ENCODE results near the gene MAP3K20.
A peak's percentile ranks its signal among the peaks of the same experiment; 100 is the strongest.
"Not testable (repeated sequence)": the region's sequence is repeated elsewhere in the genome, so short reads cannot be mapped to it uniquely, and the experiment has no call there.

Gene MAP3K20

DNA sequence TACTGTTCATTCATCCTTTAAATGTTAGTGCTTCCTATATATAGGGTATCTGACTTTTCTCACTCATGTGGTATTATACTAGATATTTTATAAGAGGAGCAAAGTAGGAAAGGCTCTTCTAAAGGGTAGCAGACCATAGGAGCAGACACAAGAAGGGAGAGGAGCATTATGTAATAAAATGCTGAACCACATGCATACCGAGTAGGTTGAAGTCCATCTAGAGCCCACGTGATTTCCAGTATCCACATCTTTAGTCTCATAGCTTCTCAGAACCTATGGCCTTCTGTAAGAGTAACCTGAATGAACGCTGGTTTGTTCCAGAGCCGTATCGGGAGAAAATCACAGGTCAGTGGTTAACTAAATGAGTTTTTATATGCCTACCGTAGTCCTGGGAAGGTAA, 85.9 kb downstream of the MAP3K20 start:
- DNase-seq (ENCODE audit: low spot score) = no peak

DNA sequence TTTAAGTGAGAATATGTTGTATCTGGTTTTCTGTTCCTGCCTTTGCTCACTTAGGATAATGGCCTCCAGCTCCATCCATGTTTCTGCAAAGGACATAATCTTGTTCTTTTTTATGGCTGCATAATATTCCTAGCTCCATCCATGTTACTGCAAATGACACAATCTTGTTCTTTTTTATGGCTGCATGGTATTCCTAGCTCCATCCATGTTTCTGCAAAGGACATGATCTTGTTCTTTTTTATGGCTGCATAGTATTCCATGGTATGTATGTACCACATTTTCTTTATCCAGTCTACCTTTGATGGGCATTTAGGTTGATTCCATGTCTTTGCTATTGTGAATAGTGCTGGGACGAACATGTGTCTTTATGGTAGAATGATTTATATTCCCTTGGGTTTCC, 87.7 kb downstream of the MAP3K20 start:
- DNase-seq (ENCODE audit: low spot score) = not testable (repeated sequence)

DNA sequence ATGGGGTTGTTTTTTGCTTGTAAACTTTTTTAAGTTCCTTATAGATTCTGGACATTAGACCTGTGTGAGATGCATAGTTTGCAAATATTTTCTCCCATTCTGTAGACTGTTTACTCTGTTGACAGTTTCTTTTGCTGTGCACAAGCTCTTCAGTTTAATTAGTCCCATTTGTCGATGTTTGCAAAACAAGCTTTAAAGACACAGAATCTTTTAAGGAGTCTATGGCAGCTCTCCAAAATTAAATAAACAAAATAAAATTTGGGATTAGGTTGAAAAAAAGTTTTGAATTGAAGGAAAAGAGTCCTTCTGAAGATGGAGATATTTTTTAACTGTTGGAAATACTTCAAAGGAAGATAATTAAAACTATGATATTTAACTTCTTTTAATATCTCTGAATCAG, 88.8 kb downstream of the MAP3K20 start:
- DNase-seq (ENCODE audit: low spot score) = no peak

DNA sequence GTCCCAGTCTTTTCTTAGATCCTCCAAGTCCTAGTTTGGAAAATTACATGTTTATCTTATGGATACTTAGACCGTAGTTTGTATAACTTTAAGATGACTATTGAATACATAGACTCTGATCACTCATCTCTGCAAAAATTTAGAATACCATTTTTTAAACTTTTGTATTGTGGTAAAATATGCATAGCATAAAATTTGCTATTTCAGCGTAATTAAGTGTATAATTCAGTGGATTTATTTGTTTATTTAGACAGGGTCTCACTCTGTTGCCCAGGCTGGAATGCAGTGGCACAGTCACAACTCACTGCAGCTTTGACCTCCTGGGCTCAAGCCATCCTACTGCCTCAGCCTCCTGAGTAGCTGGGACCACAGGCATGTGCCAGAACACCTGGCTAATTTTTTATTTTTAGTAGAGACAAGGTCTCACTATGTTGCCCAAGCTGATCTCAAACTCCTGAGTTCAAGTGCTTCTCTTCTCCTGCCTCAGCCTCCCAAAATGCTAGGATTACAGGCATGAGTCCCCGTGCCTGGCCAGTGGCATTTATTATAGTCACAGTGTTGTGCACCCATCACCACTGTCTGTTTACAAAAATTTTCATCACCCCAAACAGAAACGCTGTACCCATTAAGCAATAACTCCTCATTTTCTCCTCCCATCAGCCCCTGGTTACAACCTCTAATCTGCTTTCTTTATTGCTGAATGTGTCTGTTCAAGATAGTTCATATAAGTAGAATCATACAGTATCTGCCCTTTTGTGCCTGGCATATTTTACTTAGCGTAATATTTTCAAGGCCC, 90.0 kb downstream of the MAP3K20 start:
- DNase-seq (ENCODE audit: low spot score) = no peak

DNA sequence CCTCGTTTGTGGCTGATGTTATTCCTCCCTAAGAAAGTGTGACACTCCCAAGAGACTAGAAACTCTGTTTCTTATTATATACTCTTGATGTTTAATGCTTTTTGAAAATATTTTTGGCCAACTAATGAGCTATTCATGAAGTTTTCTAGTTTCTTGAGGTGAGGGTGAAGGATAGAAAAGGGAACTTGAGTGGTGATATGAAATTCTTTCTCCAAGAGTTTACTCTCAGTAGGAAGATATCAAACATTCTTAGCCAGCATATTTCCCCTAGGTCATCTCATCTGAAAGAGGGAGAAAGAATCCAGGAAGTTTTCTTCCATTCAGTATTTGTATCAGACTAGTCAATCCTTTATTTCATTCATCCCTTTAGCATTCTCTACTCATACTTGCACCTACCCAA, 95.7 kb downstream of the MAP3K20 start:
- DNase-seq (ENCODE audit: low spot score) = no peak

DNA sequence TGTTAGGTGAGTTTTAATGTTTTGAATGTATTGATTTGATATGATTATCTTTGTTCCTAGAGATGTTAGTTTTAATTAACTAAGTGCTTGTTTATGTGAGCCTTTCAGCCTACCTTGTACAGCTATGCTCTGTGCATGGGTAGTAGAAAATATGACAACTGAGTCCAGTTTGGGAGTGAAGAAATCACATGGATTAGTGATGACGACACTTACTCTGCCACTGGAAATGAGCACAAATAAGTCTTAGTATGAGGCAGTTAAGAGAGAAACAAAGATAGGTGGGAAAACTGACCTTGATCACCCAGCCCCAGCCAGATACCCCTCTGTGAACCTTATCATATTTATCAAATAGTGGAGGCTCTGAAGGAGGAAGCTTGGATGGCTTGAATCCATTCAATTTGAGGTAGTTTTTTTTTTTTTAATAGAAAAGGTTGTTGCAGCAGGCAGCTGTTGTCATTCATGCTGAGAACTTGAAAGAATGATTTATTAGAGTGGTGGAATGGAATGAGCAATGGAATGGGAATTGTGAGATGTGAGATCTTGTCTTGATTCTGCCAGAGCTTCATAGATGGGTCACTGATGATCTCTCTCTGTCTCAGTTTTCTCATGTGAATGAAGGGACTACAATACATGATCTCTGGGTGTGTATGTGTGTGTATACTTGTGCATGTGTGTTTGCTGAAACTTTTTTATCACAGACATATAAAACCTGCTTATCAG, 96.4 kb downstream of the MAP3K20 start:
- DNase-seq (ENCODE audit: low spot score) = no peak

DNA sequence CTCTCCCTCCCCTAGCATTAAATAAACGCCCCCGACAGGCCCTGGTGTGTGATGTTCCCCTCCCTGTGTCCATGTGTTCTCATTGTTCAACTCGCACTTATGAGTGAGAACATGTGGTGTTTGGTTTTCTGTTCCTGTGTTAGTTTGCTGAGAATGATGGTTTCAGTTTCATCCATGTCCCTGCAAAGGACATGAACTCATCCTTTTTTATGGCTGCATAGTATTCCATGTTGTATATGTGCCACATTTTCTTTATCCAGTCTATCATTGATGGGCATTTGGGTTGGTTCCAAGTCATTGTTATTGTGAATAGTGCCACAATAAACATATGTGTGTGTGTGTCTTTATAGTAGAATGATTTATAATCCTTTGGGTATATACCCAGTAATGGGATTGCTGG, 98.7 kb downstream of the MAP3K20 start:
- DNase-seq (ENCODE audit: low spot score) = not testable (repeated sequence)

DNA sequence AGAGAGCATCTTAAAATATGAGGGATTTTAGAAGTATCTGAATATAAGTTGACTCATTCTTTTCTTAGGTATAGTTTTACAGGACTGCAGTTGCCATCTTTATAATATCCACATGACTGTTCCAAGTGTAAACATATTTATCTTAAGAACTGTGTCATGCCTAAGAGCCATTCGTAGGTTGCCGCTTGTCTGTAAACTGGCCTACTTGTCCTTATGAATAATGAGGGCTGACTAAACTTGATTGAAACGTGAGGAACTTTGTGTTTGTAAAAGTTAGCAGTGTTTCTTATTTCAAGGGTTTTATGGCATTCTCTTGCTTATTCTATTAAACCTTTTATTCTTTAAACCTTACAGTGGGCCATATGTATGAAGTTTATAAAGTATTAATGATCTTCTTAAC, 99.6 kb downstream of the MAP3K20 start:
- no peak for DNase-seq (ENCODE audit: low spot score)

DNA sequence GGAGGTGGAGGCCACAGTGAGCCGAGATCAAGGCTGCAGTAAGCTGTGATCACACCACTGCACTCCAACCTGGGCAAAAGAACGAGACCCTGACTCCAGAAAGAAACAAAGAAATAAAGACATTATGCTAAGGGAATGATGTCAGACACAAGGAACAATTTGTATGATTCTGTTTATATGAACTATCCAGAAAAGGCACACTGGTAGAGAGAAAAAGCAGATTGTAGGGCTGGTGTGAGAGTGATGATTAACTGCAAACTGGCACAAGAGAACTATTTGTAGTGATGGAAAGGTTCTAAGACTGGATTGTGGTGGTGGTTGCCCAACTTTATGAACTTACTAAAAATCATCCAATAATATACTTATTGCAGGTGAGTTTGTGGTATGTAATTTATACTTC, 106.3 kb downstream of the MAP3K20 start:
- no peak for DNase-seq (ENCODE audit: low spot score)

DNA sequence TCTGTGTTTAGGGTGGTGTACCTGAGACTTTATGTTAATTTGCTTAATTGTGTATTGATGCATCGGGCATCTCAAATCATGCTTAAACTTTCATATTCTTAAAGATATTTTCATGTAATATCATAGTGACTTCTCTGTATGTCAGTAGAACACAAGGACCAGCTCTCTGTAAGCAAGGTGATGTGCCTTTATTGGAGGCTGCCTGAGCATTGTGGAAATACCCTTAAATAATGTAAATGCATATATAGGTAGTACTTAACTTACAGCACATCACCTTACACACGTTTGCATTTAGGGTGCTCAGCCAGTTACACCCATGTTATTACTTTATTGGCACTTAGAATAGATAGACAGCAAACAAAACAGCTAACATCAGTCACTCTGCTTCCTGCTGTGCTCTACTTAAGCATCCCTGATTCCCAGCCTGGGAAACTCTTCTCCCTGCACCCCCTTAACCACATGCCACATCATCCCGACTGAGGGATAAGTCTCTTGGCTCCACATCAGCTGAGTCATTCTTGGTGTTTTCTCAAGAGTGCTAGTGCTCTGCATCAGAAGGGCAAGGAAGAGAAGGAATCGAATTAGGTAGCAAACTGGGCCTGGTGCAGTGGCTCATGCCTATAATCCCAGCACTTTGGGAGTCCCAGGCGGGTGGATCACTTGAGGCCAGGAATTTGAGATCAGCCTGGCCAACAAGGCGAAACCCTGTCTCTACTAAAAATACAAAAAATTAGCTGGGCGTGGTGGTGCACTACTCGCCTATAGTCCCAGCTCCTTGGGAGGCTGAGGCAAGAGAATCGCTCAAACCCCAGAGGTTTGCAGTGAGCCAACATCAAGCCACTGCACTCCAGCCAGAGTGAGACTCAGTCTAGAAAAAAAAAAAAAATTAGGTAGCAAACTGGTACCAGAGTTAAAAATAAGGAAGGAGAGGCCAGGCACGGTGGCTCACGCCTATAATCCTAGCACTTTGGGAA, 108.7 kb downstream of the MAP3K20 start:
- DNase-seq (ENCODE audit: low spot score) = no peak

DNA sequence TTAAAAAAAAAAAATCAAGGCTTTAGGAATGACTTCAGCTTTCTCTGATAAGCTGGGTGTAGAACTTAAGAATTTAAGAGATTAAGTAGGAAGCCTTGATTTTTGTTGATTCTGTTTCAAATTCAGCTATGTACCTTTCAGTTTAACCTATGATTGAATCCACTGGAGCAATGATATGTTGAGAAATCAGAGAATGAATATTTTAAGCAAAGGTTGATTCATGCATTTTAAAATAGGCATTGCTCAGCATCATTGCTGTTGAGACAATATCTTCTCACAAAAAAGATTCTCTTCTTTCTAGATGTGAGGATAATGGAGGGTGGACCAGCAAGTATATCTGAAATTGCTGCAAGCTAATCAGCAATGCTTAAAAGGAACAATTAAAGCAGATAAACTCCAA, 109.8 kb downstream of the MAP3K20 start:
- DNase-seq (ENCODE audit: low spot score) = no peak

DNA sequence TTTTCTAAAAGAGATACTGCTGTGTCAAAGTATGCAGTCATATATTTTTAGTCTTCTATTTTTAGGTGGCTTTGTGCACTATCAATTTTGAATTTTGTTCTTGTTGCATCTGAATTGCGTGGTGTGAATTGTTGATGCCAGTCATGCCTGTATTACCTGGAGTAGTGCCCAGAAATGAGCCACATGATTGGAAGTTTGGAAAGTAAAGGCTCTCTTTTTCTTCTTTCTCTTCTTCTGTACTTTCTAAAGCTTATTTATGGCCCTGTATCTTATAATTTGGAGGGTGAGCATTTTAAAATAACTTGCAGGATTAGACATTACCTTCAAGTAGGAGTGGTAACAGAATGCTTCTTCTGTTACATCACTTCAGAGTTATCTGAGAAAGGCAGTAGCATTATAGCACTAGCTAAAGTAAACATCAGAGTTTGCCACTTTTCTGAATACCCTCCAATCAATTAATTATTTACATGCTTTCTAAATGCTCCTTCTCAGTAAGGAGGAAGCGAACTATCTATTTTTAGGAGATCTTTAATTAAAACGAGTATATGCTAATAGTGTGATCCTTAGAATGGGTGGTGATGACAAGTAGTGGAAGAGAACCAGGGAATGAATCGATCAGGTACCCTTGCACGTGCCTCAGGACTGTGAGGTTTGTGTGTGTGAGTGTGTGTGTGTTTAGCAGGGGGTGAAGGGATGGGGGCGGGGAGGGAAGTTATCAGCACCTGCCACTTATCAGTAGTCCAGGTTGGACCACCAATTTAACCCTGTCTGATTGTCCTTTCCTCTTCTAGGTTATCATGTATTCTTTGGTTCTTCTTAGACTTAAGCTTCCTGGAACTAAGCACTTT, 112.5 kb downstream of the MAP3K20 start:
- peak; percentile 11 for DNase-seq (ENCODE audit: low spot score)

DNA sequence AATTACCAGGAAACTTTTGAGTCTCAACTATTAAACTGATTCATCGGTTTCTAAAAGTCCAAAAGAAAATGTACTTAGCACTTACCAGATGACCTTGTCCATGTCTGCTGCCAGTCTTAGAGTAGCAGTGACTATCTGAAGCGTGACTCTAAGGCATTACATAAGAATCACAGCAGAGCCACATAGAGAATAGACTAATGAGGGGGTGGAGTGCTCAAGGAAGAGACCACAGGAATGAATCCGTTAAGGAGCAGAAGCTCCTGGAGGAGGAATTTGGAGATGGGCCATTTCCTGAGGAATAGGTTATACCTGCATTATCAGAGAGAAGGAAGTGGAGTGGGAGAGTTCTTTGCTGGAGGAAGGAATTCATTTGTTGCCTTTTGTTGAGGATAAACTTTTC, 116.0 kb downstream of the MAP3K20 start:
- DNase-seq (ENCODE audit: low spot score) = no peak

DNA sequence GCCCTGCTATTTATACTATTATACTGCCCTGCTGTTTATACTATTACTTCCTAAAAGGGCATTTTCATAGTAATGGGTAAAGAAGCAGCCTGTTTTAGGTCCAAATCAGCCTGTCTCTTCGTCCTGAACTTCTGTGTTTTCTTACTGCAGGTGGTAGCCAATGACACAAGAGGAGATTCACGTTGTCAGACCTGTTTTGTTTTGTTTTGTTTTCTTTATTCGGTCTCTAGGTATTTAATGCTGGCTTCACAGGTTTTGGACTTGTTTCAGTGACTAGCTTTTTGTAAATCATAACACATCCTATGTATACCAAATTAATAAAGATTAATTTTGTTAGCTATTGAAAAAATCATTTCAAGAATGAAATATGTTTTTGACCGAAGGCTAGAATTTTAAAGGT, 116.4 kb downstream of the MAP3K20 start:
- no peak for DNase-seq (ENCODE audit: low spot score)

DNA sequence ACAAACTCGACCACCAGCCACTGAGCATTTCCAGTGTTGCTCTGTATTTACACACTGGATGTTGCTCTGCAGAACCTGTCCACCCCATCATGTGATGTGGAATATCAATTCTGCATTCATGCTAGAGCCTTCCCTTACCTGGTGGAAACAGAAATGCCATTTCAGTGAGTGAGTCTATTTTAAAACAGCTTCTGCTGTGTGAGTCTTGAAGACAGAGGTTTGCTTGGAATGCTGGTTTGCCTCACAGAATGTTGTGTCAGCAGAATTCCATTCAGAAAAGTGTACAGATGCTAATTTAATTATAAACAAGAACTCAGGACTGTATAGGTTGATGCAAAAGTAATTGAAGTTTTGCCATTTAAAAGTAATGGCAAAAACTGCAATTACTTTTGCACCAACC, 118.3 kb downstream of the MAP3K20 start:
- no peak for DNase-seq (ENCODE audit: low spot score)

DNA sequence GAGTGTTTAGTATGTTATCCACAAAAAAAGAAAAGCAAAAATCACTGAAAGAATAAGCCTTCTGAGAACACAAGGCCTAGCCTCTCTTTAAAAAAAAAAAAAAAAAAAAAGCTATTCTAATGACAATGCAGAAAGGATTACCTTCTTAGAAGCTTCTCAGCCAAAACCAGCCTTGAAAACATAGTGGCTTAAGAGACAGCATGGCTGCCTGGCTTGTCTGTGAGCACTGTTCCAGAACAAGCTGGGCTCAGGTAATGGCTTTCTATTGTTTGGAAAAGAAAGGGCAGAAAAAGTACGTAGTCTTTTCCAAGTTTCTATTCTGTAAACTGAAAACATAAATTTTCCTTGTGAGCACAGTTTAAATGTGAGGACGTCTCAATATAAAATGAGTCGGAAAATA, 119.5 kb downstream of the MAP3K20 start:
- DNase-seq (ENCODE audit: low spot score) = no peak

DNA sequence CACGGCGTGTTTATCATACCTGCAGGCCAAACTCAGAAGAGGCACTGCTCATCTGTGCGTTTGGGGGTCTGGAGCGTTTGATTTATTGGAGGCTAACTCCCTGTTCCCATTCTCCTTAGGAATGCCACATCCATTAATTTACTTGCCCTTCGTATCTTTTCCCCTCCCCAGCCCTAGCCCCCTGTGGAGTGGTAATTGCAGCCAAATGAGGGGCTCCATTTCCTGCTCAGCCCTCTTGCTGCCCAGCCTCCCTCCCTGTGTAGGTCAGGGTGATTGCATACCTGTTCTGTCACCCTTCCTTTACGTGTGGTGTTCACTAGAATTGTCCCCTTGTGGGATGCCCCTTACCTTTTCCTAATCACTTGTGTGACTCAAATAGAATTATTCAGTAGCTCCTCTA, 120.4 kb downstream of the MAP3K20 start:
- no peak for DNase-seq (ENCODE audit: low spot score)

DNA sequence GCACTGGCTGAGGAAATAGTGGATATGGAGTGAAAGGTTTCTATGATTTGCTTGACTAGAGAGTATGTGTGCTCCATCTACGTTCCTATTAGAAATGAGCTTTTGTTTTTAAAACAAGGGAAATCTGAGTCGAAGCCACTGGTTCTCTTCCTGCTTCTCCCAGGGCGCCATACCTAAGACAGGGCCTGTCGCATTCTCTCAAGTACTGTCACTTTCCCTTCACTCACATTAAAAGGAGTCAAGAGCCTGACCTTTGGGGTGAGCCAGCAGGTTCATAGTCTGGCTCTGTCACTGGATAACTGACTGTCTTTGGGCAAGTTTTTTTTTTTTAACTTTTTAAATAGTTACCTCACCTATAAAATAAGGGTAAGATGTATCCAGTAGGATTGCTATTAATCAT, 121.0 kb downstream of the MAP3K20 start:
- DNase-seq (ENCODE audit: low spot score) = no peak

DNA sequence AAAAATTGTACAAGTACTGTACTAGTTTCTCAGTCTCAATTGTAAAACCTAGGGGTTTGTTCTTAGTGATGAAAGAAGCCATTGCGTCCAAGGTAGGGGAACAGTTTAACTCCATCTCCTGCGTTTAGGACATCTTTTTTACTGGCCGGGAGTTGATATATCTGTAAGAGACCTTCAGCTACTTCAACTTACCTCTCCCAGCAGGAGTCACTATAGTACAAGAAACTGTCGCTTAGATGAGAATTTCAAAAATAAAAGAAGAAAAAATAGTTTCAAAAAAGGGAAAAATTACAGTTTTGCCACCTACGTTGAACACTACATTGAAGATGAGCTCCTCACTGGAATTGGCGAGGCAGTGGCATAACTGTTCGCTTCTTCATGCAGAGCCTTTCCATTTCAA, 122.7 kb downstream of the MAP3K20 start:
- no peak for DNase-seq (ENCODE audit: low spot score)

DNA sequence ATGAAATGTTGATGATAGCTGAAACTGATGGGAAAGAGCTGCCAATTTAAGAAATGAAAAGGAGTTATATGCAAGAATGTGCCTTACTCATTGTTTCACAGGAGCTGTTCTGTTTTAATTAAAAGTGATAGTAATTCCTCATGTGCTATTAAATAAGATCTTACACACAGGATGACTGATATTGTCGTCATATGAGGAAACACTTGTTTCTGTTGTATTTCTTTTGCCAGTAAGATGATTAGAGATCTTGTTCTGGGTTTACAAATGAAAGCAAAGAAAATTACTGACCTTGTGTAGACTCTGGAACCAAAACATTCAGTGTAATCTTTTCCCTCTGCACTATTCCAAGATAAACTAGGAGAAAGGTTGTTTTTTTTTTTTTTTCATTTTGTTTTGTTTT, 123.6 kb downstream of the MAP3K20 start:
- no peak for DNase-seq (ENCODE audit: low spot score)

DNA sequence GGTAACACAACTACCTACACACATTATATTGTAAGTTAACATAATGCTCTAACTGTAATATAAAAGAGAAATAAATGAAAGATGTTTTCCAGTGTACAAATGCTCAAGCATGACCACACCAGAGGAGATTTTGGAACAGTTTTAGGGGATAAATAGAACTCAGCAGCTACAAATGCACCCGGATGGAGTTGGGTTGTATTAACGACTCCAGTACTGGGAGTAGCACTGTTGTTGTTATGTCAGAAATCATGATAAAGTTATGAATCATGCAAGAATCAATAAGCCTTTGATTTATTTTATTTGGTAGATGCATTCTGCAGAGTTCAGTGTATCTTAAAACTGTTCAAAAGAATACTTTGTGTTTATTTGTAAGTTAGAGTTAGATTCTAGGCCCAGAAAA, 126.9 kb downstream of the MAP3K20 start:
- DNase-seq (ENCODE audit: low spot score) = no peak

DNA sequence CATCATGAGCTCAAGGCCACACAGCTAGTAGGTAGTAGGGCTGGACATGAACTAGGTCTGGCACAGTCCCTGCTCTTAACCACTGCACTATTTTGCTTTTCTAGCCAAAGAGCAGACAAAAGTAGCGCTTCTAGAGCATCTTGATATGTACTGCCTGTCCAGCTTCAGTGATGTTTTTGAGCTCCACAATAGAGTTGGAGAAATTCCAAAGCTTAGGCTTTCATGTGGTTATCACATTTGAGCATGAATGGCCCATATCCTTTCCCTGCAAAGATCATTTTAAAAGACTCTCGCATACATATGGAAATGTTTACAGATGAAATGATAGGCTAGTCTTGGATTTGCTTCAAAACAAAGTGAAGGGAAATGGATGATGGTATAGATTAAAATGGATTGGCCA, 128.7 kb downstream of the MAP3K20 start:
- DNase-seq (ENCODE audit: low spot score) = no peak
